H1 (cell line): ENCODE data around the gene RAP1A. TPM values are rescaled to one million over a fixed set of nuclear protein-coding genes. Genes with fewer than 3 reads are reported as not detected.
A peak's percentile ranks its signal among the peaks of the same experiment; 100 is the strongest.

Experiments
- CTCF ChIA-PET: fragments of 300-600 bp; sonication (Branson Sonifier 250); formaldehyde crosslinking; loops from one replicate; lab custom pipeline; 2021; ENCODE audit not compliant: partially characterized antibody; lab: Charles Lee
- POLR2A ChIA-PET: fragments of 300-600 bp; sonication (Branson Sonifier 250); formaldehyde crosslinking; loops from one replicate; lab custom pipeline; 2021; ENCODE audit warnings: inconsistent platforms; ENCODE audit not compliant: partially characterized antibody; lab: Charles Lee
- DNase-seq, 2 experiments: peaks; one replicate each; pipeline versions ENCODE4 v3.0.0 to v3.0.0-alpha.2; 2010 to 2022; ENCODE audit warnings: low spot score in 2 of 2, low read depth in 1 of 2, mixed read lengths in 1 of 2
- FAIRE-seq: peaks from 2 replicates; lab custom pipeline; 2011; peaks lifted over from hg19 to GRCh38; lab: Jason Lieb, UNC
- H2AFZ ChIP-seq: 2 replicates; pipeline ENCODE4 v1.8.1; 2012; ENCODE audit warnings: low read length, inconsistent platforms
- H2AK5ac ChIP-seq: 2 replicates; pipeline ENCODE4 v1.6.1; 2013; ENCODE audit warnings: low read depth, low read length
- H2BK120ac ChIP-seq: replicated peaks from 2 replicates; pipeline ENCODE3; 2013; ENCODE audit warnings: low read depth, low read length, inconsistent platforms
- H2BK12ac ChIP-seq: 2 replicates; pipeline ENCODE4 v1.6.1; 2013; ENCODE audit warnings: low read depth, low read length
- H2BK15ac ChIP-seq: 2 replicates; pipeline ENCODE4 v1.6.1; 2013; ENCODE audit warnings: low read length
- H2BK20ac ChIP-seq: 2 replicates; pipeline ENCODE4 v1.6.1; 2013; ENCODE audit warnings: low read length
- H2BK5ac ChIP-seq: 2 replicates; pipeline ENCODE4 v1.6.1; 2013; ENCODE audit warnings: low read depth, low read length
- H3K14ac ChIP-seq: 2 replicates; pipeline ENCODE4 v1.6.1; 2013; ENCODE audit warnings: inconsistent platforms; ENCODE audit not compliant: insufficient read length
- H3K18ac ChIP-seq: 2 replicates; pipeline ENCODE4 v1.6.1; 2013; ENCODE audit warnings: low read length; ENCODE audit errors: extremely low read depth
- H3K23ac ChIP-seq: 2 replicates; pipeline ENCODE4 v1.6.1; 2013; ENCODE audit warnings: inconsistent platforms; ENCODE audit not compliant: insufficient read length
- H3K23me2 ChIP-seq: 2 replicates; pipeline ENCODE4 v1.6.1; 2013; ENCODE audit warnings: low read depth, low read length
- H3K27ac ChIP-seq: 2 replicates; pipeline ENCODE4 v1.6.1; 2011; ENCODE audit warnings: low read depth, low read length, inconsistent platforms
- H3K27me3 ChIP-seq, 4 experiments: replicated peaks in 1 of 4; 1 replicate in 1 of 4; 2 replicates in 3 of 4; pipeline versions ENCODE4 v1.6.1 to v1.8.1; 2011 to 2013; ENCODE audit warnings: low read length in 3 of 4, mild to moderate bottlenecking in 3 of 4, inconsistent platforms in 2 of 4, mixed read lengths in 2 of 4, moderate library complexity in 1 of 4; ENCODE audit not compliant: control insufficient read depth in 3 of 4, insufficient read depth in 3 of 4; ENCODE audit errors: extremely low read depth in 1 of 4
- H3K36me3 ChIP-seq, 4 experiments: 2 replicates each; pipeline versions ENCODE4 v1.6.1 to v1.8.1; 2011 to 2013; ENCODE audit warnings: mild to moderate bottlenecking in 4 of 4, low read length in 3 of 4, moderate library complexity in 2 of 4, control low read depth in 1 of 4, inconsistent platforms in 1 of 4; ENCODE audit not compliant: insufficient read depth in 4 of 4, control insufficient read depth in 2 of 4
- H3K4ac ChIP-seq: replicated peaks from 2 replicates; pipeline ENCODE3; 2013; ENCODE audit warnings: low read length, low read depth, mixed read lengths, inconsistent platforms; ENCODE audit not compliant: insufficient read length
- H3K4me1 ChIP-seq, 4 experiments: replicated peaks in 1 of 4; 1 replicate in 1 of 4; 2 replicates in 3 of 4; pipeline versions ENCODE4 v1.6.1 to v1.8.1; 2011 to 2013; ENCODE audit warnings: low read length in 3 of 4, inconsistent platforms in 2 of 4, mixed read lengths in 1 of 4; ENCODE audit not compliant: insufficient read depth in 4 of 4, control insufficient read depth in 3 of 4
- H3K4me2 ChIP-seq, 2 experiments: 2 replicates each; pipeline versions ENCODE4 v1.6.1 to v1.8.1; 2011 to 2013; ENCODE audit warnings: low read depth in 2 of 2, low read length in 2 of 2, control low read depth in 1 of 2, inconsistent platforms in 1 of 2, mild to moderate bottlenecking in 1 of 2; ENCODE audit not compliant: insufficient read depth in 1 of 2
- H3K4me3 ChIP-seq, 4 experiments: fragments of 200-600, 300-600 bp in 1 of 4; sonication (generic), shearing (Covaris generic), sonication (Bioruptor Twin) in 1 of 4; 2 replicates each; pipeline versions ENCODE4 v1.5.1 to v1.8.1; 2011 to 2016; ENCODE audit warnings: low read length in 4 of 4, low read depth in 3 of 4, control low read depth in 2 of 4, inconsistent platforms in 2 of 4, mild to moderate bottlenecking in 2 of 4, mixed read lengths in 1 of 4, moderate library complexity in 1 of 4; ENCODE audit not compliant: insufficient read depth in 2 of 4; ENCODE audit errors: extremely low read depth in 1 of 4
- H3K56ac ChIP-seq: replicated peaks from 2 replicates; pipeline ENCODE3; 2013; ENCODE audit warnings: low read depth, mild to moderate bottlenecking, mixed read lengths, low read length, inconsistent platforms; ENCODE audit not compliant: insufficient read length
- H3K79me1 ChIP-seq: 2 replicates; pipeline ENCODE4 v1.6.1; 2013; ENCODE audit warnings: low read depth, low read length, control low read depth
- H3K79me2 ChIP-seq, 2 experiments: 2 replicates each; pipeline versions ENCODE4 v1.6.1 to v1.8.1; 2012 to 2013; ENCODE audit warnings: low read length in 2 of 2, mild to moderate bottlenecking in 2 of 2, inconsistent platforms in 1 of 2; ENCODE audit not compliant: insufficient read depth in 2 of 2, control insufficient read depth in 1 of 2
- H3K9ac ChIP-seq, 4 experiments: replicated peaks in 1 of 4; 1 replicate in 1 of 4; 2 replicates in 3 of 4; pipeline versions ENCODE4 v1.6.1 to v1.8.1; 2011 to 2013; ENCODE audit warnings: low read depth in 3 of 4, low read length in 3 of 4, control low read depth in 2 of 4, mild to moderate bottlenecking in 2 of 4, moderate library complexity in 2 of 4, inconsistent platforms in 1 of 4; ENCODE audit errors: extremely low read depth in 1 of 4
- H3K9me3 ChIP-seq, 2 experiments: 2 replicates each; pipeline versions ENCODE4 v1.6.1 to v1.8.1; 2012 to 2013; ENCODE audit warnings: mild to moderate bottlenecking in 2 of 2, moderate library complexity in 2 of 2, control low read depth in 1 of 2, inconsistent platforms in 1 of 2, low read depth in 1 of 2, low read length in 1 of 2, mixed read lengths in 1 of 2; ENCODE audit not compliant: insufficient read depth in 2 of 2
- H4K20me1 ChIP-seq, 2 experiments: replicated peaks in 1 of 2; 2 replicates each; pipeline versions ENCODE3 to v1.8.1; 2011 to 2013; ENCODE audit warnings: inconsistent platforms in 2 of 2, low read length in 2 of 2, mild to moderate bottlenecking in 1 of 2; ENCODE audit not compliant: insufficient read depth in 2 of 2, control insufficient read depth in 1 of 2
- H4K5ac ChIP-seq: 2 replicates; pipeline ENCODE4 v1.6.1; 2013; ENCODE audit warnings: low read length, low read depth, mixed read lengths, inconsistent platforms; ENCODE audit not compliant: insufficient read length
- H4K8ac ChIP-seq: 2 replicates; pipeline ENCODE4 v1.8.0; 2013; ENCODE audit warnings: mild to moderate bottlenecking, moderate library complexity, low read length, inconsistent platforms; ENCODE audit not compliant: insufficient read depth; ENCODE audit errors: extremely low read depth
- H4K91ac ChIP-seq: replicated peaks from 2 replicates; pipeline ENCODE3; 2013; ENCODE audit warnings: low read length, mixed read lengths, inconsistent platforms; ENCODE audit not compliant: insufficient read length
- CHD2 ChIP-seq: IDR thresholded peaks from 2 replicates; pipeline ENCODE4 v1.6.1; 2012; ENCODE audit warnings: low read length, improper control_type of control experiment
- EZH2 ChIP-seq: fragments of 200-600 bp; sonication (generic); IDR thresholded peaks from 2 replicates; pipeline ENCODE4 v1.7.1; 2012; ENCODE audit warnings: low read depth, mild to moderate bottlenecking, moderate library complexity, low read length, inconsistent platforms; ENCODE audit not compliant: severe bottlenecking
- NANOG ChIP-seq: IDR thresholded peaks from 2 replicates; pipeline ENCODE4 v1.6.1; 2011; ENCODE audit warnings: low read length, low read depth, mild to moderate bottlenecking, inconsistent platforms; ENCODE audit not compliant: insufficient read depth, poor library complexity, severe bottlenecking
- POU5F1 ChIP-seq: IDR thresholded peaks from 2 replicates; pipeline ENCODE4 v1.6.1; 2011; ENCODE audit warnings: low read depth, mild to moderate bottlenecking, low read length, moderate library complexity
- RAD21 ChIP-seq, 2 experiments: IDR thresholded peaks in 1 of 2; conservative IDR thresholded peaks in 1 of 2; 2 replicates each; pipeline ENCODE4 v1.6.1; 2011; ENCODE audit warnings: low read depth in 2 of 2, low read length in 2 of 2, improper control_type of control experiment in 1 of 2, inconsistent platforms in 1 of 2, mild to moderate bottlenecking in 1 of 2, moderate library complexity in 1 of 2
- SP1 ChIP-seq: IDR thresholded peaks from 2 replicates; pipeline ENCODE4 v1.6.1; 2011; ENCODE audit warnings: low read depth, low read length
- SUZ12 ChIP-seq: fragments of 200-600 bp; sonication (generic); IDR thresholded peaks from 2 replicates; pipeline ENCODE4 v1.6.1; 2012; ENCODE audit warnings: mild to moderate bottlenecking, inconsistent platforms, low read length, moderate library complexity, mixed read lengths
- TBP ChIP-seq: IDR thresholded peaks from 2 replicates; pipeline ENCODE4 v1.6.1; 2011; ENCODE audit warnings: low read depth, low read length, improper control_type of control experiment
- TEAD4 ChIP-seq: IDR thresholded peaks from 2 replicates; pipeline ENCODE4 v1.6.1; 2012; ENCODE audit warnings: low read depth, low read length, inconsistent platforms, mixed read lengths
- YY1 ChIP-seq: IDR thresholded peaks from 2 replicates; pipeline ENCODE4 v1.6.1; 2011; ENCODE audit warnings: low read depth, mild to moderate bottlenecking, low read length
- ZNF274 ChIP-seq: IDR thresholded peaks from 2 replicates; pipeline ENCODE4 v1.7.0; 2012; ENCODE audit warnings: low read length, borderline replicate concordance; ENCODE audit errors: extremely low read depth
- WGBS, 2 experiments: shearing (Covaris generic) in 1 of 2; methylation state at CpG; one replicate each; pipeline versions ENCODE4 v1.1.6 to v1.1.7; 2013 to 2015; ENCODE audit warnings: low lambda C conversion rate in 2 of 2, mixed read lengths in 2 of 2, inconsistent platforms in 1 of 2, low coverage in 1 of 2, missing lambda C conversion rate in 1 of 2; ENCODE audit not compliant: insufficient replicate concordance in 2 of 2, insufficient coverage in 1 of 2, insufficient read length in 1 of 2; ENCODE audit errors: extremely low coverage in 1 of 2, missing lambda C conversion rate in 1 of 2; 5-methylcytosine and 5-hydroxymethylcytosine counted together
- polyA plus RNA-seq, 7 experiments: library from polyadenylated mRNA; depleted of rRNA in 3 of 7; stranded (reverse) in 5 of 7; unstranded in 2 of 7; fragments of >200 nt in 5 of 7; fragments of 200-250 nt in 2 of 7; gene quantifications; 1 replicate in 5 of 7; 2 replicates in 1 of 7; 4 replicates in 1 of 7; pipeline versions ENCODE4 v1.2.1 to v1.2.3, GENCODE V29; 2011 to 2013; ENCODE audit warnings: missing spikeins in 2 of 7, mixed read lengths in 2 of 7
- total RNA-seq: library from RNA; stranded (reverse); fragmentation: NEBNext Ultra II Directional; extraction: Animal tissue kit (Norgen Biotek cat#: 25700); gene quantifications from 2 replicates; pipeline ENCODE4 v1.2.1, GENCODE V29; 2021
- TF ChIP-seq, protein P1 (sequence below): IDR thresholded peaks from 2 replicates; pipeline ENCODE4 v1.6.1; 2011; ENCODE audit warnings: low read depth, mild to moderate bottlenecking, low read length; ENCODE audit not compliant: insufficient read depth

RAP1A gene
- total and polyA plus RNA-seq, 2 of the 8 experiments (the other 6 are each of a cell fraction or from before 2014, with no cell fraction given): 10.9 to 35.8 TPM

DNA sequence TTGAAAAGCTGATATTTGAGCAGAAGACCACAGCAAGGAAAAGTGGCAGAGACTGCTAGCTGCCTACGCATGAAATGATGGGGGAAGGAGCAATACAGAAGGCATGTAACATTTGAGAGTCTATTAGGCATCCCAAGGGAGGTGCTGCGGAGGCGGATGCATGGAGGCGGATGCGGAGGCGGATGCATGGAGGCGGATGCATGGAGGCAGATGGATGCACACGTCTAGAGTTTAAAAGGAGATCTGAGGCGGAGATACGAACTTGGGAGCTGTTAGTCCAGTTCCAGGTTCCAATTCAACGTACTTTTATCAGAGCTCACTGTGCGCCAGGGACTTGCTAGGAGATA lies 135.4 kb downstream of the RAP1A start:
- H3K4ac ChIP-seq: peak overlapping the region; percentile 97
- peak overlapping the region; percentile 91 to 92 for H3K4me2 ChIP-seq
- no peaks in the 10 kb centered on the region for H3K27me3 ChIP-seq
- H2AFZ ChIP-seq: peak overlapping the region; percentile 85
- H3K4me1 ChIP-seq: peaks cover 0 to 3% (median 0%) of the 10 kb centered on the region in 4 experiments; a peak in 1 of 7 replicates
- no peak overlapping the region for H2BK12ac ChIP-seq
- ChIA-PET CTCF (interaction anchor here (0.6 to 40.4 kb wide), 10 partner anchors 8 to 273 kb away, joined by 3 to 1070 read pairs (median 3); partner anchors contain the start of gene INKA2), POLR2A (interaction anchor here (0.6 to 4.3 kb wide), 13 partner anchors 8 to 42 kb away, joined by 3 to 47 read pairs (median 4); partner anchors contain the start of gene INKA2)
- H2BK15ac ChIP-seq: no peak overlapping the region
- H3K36me3 ChIP-seq: peaks cover 0 to 20% (median under 1%) of the 10 kb centered on the region in 4 experiments; a peak in 4 of 8 replicates
- peak overlapping the region; percentile 97 for H4K5ac ChIP-seq
- peak overlapping the region; percentile 57 for H2BK5ac ChIP-seq
- H3K56ac ChIP-seq: peak overlapping the region; percentile 21
- no peak overlapping the region for H2BK20ac ChIP-seq
- 0 out of 2 replicates have a peak, but pooled peaks cover 2% of the 10 kb centered on the region for H3K23me2 ChIP-seq
- DNase-seq (no peak), FAIRE-seq (no peak)
- no peak overlapping the region for H2BK120ac ChIP-seq
- peak overlapping the region; percentile 19 for H3K23ac ChIP-seq
- peak overlapping the region; percentile 98 for H4K91ac ChIP-seq
- 1% methylated on average over 12 of the region's 12 CpGs; no CpG with 5 or more reads in 1 of the 2 experiments for WGBS, 2 experiments
- H4K8ac ChIP-seq: no peak overlapping the region
- H3K79me2 ChIP-seq: peaks cover 3 to 29% of the 10 kb centered on the region in 2 experiments; a peak in 3 of 4 replicates
- no peak overlapping the region for H3K14ac ChIP-seq
- H3K18ac ChIP-seq: peak overlapping the region; percentile 97; the same call in 1 of the 2 replicates
- H2AK5ac ChIP-seq: 0 out of 2 replicates have a peak overlapping the region, but pooled peaks have one; percentile 19
- H3K4me3 ChIP-seq: peak overlapping the region; percentile 89 to 93 (median 91)
- H3K9ac ChIP-seq: peak overlapping the region; percentile 72 to 97 (median 90)
- peak overlapping the region; percentile 86 for H3K27ac ChIP-seq
- H4K20me1 ChIP-seq: no peaks in the 10 kb centered on the region
- H3K9me3 ChIP-seq: no peaks in the 10 kb centered on the region
- H3K79me1 ChIP-seq: peaks cover 2% of the 10 kb centered on the region; the same call in 1 of the 2 replicates
- TF ChIP-seq POU5F1: no peak
- TF ChIP-seq RAD21 (IDR thresholded peaks at IDR 0.05 in 1 of 2, conservative IDR thresholded peaks at IDR 0.05 in 1 of 2; ENCODE audit: low read depth in 2 of 2, low read length in 2 of 2): no peak
- no peak for TF ChIP-seq TEAD4
- TF ChIP-seq SP1: no peak
- TF ChIP-seq NANOG: no peak
- no peak for TF ChIP-seq CHD2
- no peak for TF ChIP-seq SUZ12
- TF ChIP-seq YY1: 0 out of 2 replicates have a peak, but pooled peaks have one; percentile 70
- no peak for TF ChIP-seq ZNF274
- no peak; the same call in 1 of the 2 replicates for TF ChIP-seq TBP
- TF ChIP-seq, protein P1, sequence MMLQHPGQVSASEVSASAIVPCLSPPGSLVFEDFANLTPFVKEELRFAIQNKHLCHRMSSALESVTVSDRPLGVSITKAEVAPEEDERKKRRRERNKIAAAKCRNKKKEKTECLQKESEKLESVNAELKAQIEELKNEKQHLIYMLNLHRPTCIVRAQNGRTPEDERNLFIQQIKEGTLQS: no peak
- no peak for TF ChIP-seq EZH2
